Endothelial cell of umbilical vein (primary cell): Measurements from ENCODE around the gene NELFCD. TPM values are rescaled to one million over a fixed set of nuclear protein-coding genes. Genes with fewer than 3 reads are reported as not detected.
A peak's percentile ranks its signal among the peaks of the same experiment; 100 is the strongest.

Experiments used
- BruUV-seq: library from RNA; stranded (reverse); fragments of 400-500 nt; replicated peaks from 2 replicates; lab custom pipeline; 2021; lab: Mats Ljungman, UMichigan
- CTCF ChIA-PET: fragments of 300-600, 350-600 bp; sonication (Branson Sonifier 250); formaldehyde crosslinking; loops from one replicate; lab custom pipeline; 2021; ENCODE audit warnings: antibody characterized with exemption, inconsistent platforms; lab: Charles Lee
- POLR2A ChIA-PET: fragments of 300-600, 350-600 bp; sonication (Branson Sonifier 250); formaldehyde crosslinking; loops from one replicate; lab custom pipeline; 2021; ENCODE audit warnings: antibody characterized with exemption, inconsistent platforms; lab: Charles Lee
- DNase-seq: peaks from one replicate; pipeline ENCODE4 v3.0.0-alpha.2; 2011; ENCODE audit warnings: low read depth, low spot score
- FAIRE-seq: peaks from 2 replicates; lab custom pipeline; 2011; peaks lifted over from hg19 to GRCh38; lab: Jason Lieb, UNC
- H2AFZ ChIP-seq: 2 replicates; pipeline ENCODE4 v1.6.0; 2012; ENCODE audit warnings: low read depth, low read length, control low read depth, inconsistent platforms
- H3K27ac ChIP-seq: 2 replicates; pipeline ENCODE4 v1.5.1; 2011; ENCODE audit warnings: low read depth, mild to moderate bottlenecking, control low read depth, low read length, moderate library complexity; ENCODE audit not compliant: insufficient read depth
- H3K27me3 ChIP-seq, 2 experiments: 2 replicates each; pipeline versions ENCODE4 v1.6.0 to v1.6.1; 2011; ENCODE audit warnings: low read length in 2 of 2, mixed read lengths in 1 of 2; ENCODE audit not compliant: control insufficient read depth in 2 of 2, insufficient read depth in 2 of 2
- H3K36me3 ChIP-seq, 2 experiments: 2 replicates in 1 of 2; 3 replicates in 1 of 2; pipeline ENCODE4 v1.5.1; 2011; ENCODE audit warnings: low read length in 2 of 2, mild to moderate bottlenecking in 1 of 2, moderate library complexity in 1 of 2; ENCODE audit not compliant: control insufficient read depth in 2 of 2, insufficient read depth in 2 of 2; ENCODE audit errors: extremely low read depth in 1 of 2
- H3K4me1 ChIP-seq: 3 replicates; pipeline ENCODE4 v1.5.1; 2011; ENCODE audit warnings: mild to moderate bottlenecking, low read length; ENCODE audit not compliant: control insufficient read depth, insufficient read depth; ENCODE audit errors: extremely low read depth
- H3K4me2 ChIP-seq: 2 replicates; pipeline ENCODE4 v1.6.1; 2011; ENCODE audit warnings: low read length, control low read depth, mixed read lengths; ENCODE audit not compliant: insufficient read depth
- H3K4me3 ChIP-seq, 3 experiments: fragments of 200-600 bp in 1 of 3; sonication (generic), shearing (Covaris generic) in 1 of 3; replicated peaks in 1 of 3; 2 replicates each; pipeline ENCODE4 v1.5.1; 2011 to 2016; ENCODE audit warnings: control low read depth in 3 of 3, low read length in 3 of 3, mild to moderate bottlenecking in 2 of 3, inconsistent platforms in 1 of 3, low read depth in 1 of 3, moderate library complexity in 1 of 3; ENCODE audit not compliant: insufficient read depth in 1 of 3
- H3K79me2 ChIP-seq: 2 replicates; pipeline ENCODE4 v1.6.0; 2012; ENCODE audit warnings: low read length, inconsistent platforms; ENCODE audit not compliant: control insufficient read depth, insufficient read depth
- H3K9ac ChIP-seq: replicated peaks from 2 replicates; pipeline ENCODE3; 2011; ENCODE audit warnings: low read length, control low read depth; ENCODE audit not compliant: insufficient read depth; ENCODE audit errors: extremely low read depth
- H3K9me1 ChIP-seq: replicated peaks from 3 replicates; pipeline ENCODE4 v1.6.0; 2011; ENCODE audit warnings: mild to moderate bottlenecking, low read length; ENCODE audit not compliant: control insufficient read depth, insufficient read depth; ENCODE audit errors: extremely low read depth
- H3K9me3 ChIP-seq: replicated peaks from 2 replicates; pipeline ENCODE4 v1.5.1; 2012; ENCODE audit warnings: low read length, inconsistent platforms; ENCODE audit not compliant: control insufficient read depth, insufficient read depth
- H4K20me1 ChIP-seq: replicated peaks from 2 replicates; pipeline ENCODE3; 2011; ENCODE audit warnings: mild to moderate bottlenecking, low read length; ENCODE audit not compliant: control insufficient read depth, insufficient read depth; ENCODE audit errors: extremely low read depth
- EZH2 ChIP-seq: IDR thresholded peaks from 2 replicates; pipeline ENCODE4 v1.6.1; 2012; ENCODE audit warnings: borderline replicate concordance, low read depth, mild to moderate bottlenecking, moderate library complexity, low read length, inconsistent platforms; ENCODE audit not compliant: severe bottlenecking
- POLR2A ChIP-seq: IDR thresholded peaks from 2 replicates; pipeline ENCODE4 v1.6.1; 2012; ENCODE audit warnings: low read depth, mild to moderate bottlenecking, control low read depth, low read length
- POLR2AphosphoS5 ChIP-seq: IDR thresholded peaks from 2 replicates; pipeline ENCODE4 v1.6.1; 2012; ENCODE audit warnings: low read depth, mild to moderate bottlenecking, control low read depth, low read length, moderate library complexity; ENCODE audit not compliant: insufficient read depth
- dilution Hi-C: fragments of 300-500 bp; cut with MboI; formaldehyde crosslinking; loops from one replicate; pipeline ENCODE4 v1.15.0; 2019; ENCODE audit warnings: low sequenced_read_pairs; ENCODE audit not compliant: extremely low pct_ligation_motif_present
- intact Hi-C: fragments of 100-400 bp; cut with micrococcal nuclease; formaldehyde crosslinking; loops from one replicate; pipeline ENCODE4 v1.10.0; 2022
- polyA plus RNA-seq, 4 experiments: library from polyadenylated mRNA; depleted of rRNA in 3 of 4; stranded (reverse) in 3 of 4; unstranded in 1 of 4; fragments of >200 nt; gene quantifications; 2 replicates each; pipeline versions ENCODE4 v1.2.1 to v1.2.3, GENCODE V29; 2011 to 2012; ENCODE audit warnings: missing spikeins in 1 of 4
- total RNA-seq: library from RNA; stranded (reverse); gene quantifications from 2 replicates; pipeline ENCODE4 v1.2.3, GENCODE V29; 2021

NELFCD gene
- total and polyA plus RNA-seq, 2 donors (not counting 3 experiments of a cell fraction or from before 2014, with no cell fraction given), result 90.1 to 92.5 TPM

- Histone ChIP-seq H3K36me3 (peaks cover 4 to 7% of the 10 kb centered on the region in 2 experiments), H3K9me3 (no peaks in the 10 kb centered on the region), H3K9me1 (no peaks in the 10 kb centered on the region), H4K20me1 (no peaks in the 10 kb centered on the region), H2AFZ (peak within 1 kb of the TSS; percentile 83), H3K27me3 (no peaks in the 10 kb centered on the region), H3K4me1 (peaks cover 8% of the 10 kb centered on the region), H3K27ac (no peak within 1 kb of the TSS), H3K9ac (peak within 1 kb of the TSS; percentile 37), H3K4me3 (peak within 1 kb of the TSS; percentile 26 to 91 (median 69)), H3K4me2 (peak within 1 kb of the TSS; percentile 87), H3K79me2 (peaks cover 48% of the 10 kb centered on the region)
- FAIRE-seq (peak; percentile 58), DNase-seq (no peak)
- CTCF ChIA-PET, result interaction anchor here (0.6 to 1.9 kb wide), 4 partner anchors 10 to 179 kb away, joined by 3 to 5 read pairs (median 4); partner anchors contain the start of gene ATP5F1E
- POLR2A ChIA-PET, result interaction anchor here (1.0 to 1.5 kb wide), 2 partner anchors 10 to 153 kb away, joined by 3 to 5 read pairs; partner anchors contain the start of gene ATP5F1E
- intact Hi-C loops, result loop anchor here (1.0 to 2.0 kb wide), 4 partner anchors 10 to 61 kb away; partner anchors contain the start of genes ATP5F1E and NELFCD
- BruUV-seq, result no TSS peak
- no peak for TF ChIP-seq EZH2
- peak; percentile 62 for TF ChIP-seq POLR2A
- dilution Hi-C loops, result no loop called here
Measured at GRCh38 chr20:59042151-59042795, 61.2 kb downstream of the NELFCD start, which contains the start of gene PRELID3B. Gene PRELID3B, minus strand, starts transcription at chr20:59042786. Its CDS starts 56 bp downstream, at chr20:59042730.

- ChIA-PET POLR2A (interaction anchor here (0.8 to 1.5 kb wide), 3 partner anchors 11 to 154 kb away, joined by 3 to 5 read pairs (median 3); partner anchors contain the start of gene ATP5F1E), CTCF (interaction anchor here (0.6 to 1.9 kb wide), 4 partner anchors 11 to 178 kb away, joined by 3 to 5 read pairs (median 3); partner anchors contain the start of gene ATP5F1E)
- Histone ChIP-seq H4K20me1 (no peaks in the 10 kb centered on the region), H3K9me1 (no peaks in the 10 kb centered on the region), H2AFZ (peak overlapping the region; percentile 83), H3K9me3 (no peaks in the 10 kb centered on the region), H3K27me3 (peaks cover 0 to under 1% of the 10 kb centered on the region in 2 experiments), H3K4me1 (peaks cover 8% of the 10 kb centered on the region), H3K36me3 (no peaks in the 10 kb centered on the region), H3K4me3 (peak overlapping the region; percentile 26 to 91 (median 69)), H3K4me2 (peak overlapping the region; percentile 36), H3K27ac (no peak overlapping the region), H3K79me2 (peaks cover 42% of the 10 kb centered on the region), H3K9ac (no peak overlapping the region)
- dilution Hi-C loops, result no loop called here
- TF ChIP-seq POLR2A, result no peak
- peak; percentile 43 for TF ChIP-seq POLR2AphosphoS5
- no TSS peak for BruUV-seq
- intact Hi-C loops, result loop anchor here (1.0 to 2.0 kb wide), 4 partner anchors 11 to 62 kb away; partner anchors contain the start of genes ATP5F1E and NELFCD
- FAIRE-seq (peak; percentile 83), DNase-seq (peak; percentile 90)
Measured at GRCh38 chr20:59042796-59043631, 62.0 kb downstream of the NELFCD start.
